AG04449 (cell line): Measurements from ENCODE around the gene ARHGEF25.
A peak's percentile ranks its signal among the peaks of the same experiment; 100 is the strongest.

Source experiments
- CTCF ChIA-PET: fragments of 350-600 bp; formaldehyde crosslinking; extraction: SDS; loops from one replicate; lab custom pipeline; 2021; ENCODE audit warnings: antibody characterized with exemption; lab: Yijun Ruan, JAX
- POLR2A ChIA-PET: fragments of 400-600, 350-600 bp; formaldehyde crosslinking; extraction: SDS; loops from one replicate; lab custom pipeline; 2020; ENCODE audit warnings: antibody characterized with exemption, inconsistent platforms; lab: Yijun Ruan, JAX
- DNase-seq: peaks from one replicate; pipeline ENCODE4 v3.0.0-alpha.2; 2010; ENCODE audit warnings: low read depth, low spot score
- H3K4me3 ChIP-seq: 2 replicates; pipeline ENCODE4 v1.5.1; 2011; ENCODE audit warnings: low read depth, mild to moderate bottlenecking, control low read depth, low read length
- CTCF ChIP-seq: IDR thresholded peaks from one replicate; pipeline ENCODE4 v1.5.1; 2011; ENCODE audit warnings: mild to moderate bottlenecking, moderate library complexity, low read length, control low read depth, inconsistent platforms; ENCODE audit not compliant: insufficient read depth; ENCODE audit errors: missing control alignments

The ARHGEF25 gene

GRCh38 chr12:57600395-57600794 lies 10.8 kb upstream of the ARHGEF25 start:
- H3K4me3 ChIP-seq: no peak overlapping the region
- CTCF ChIA-PET: interaction anchor here (0.6 to 14.9 kb wide), 6 partner anchors 9 to 141 kb away, joined by 3 to 212 read pairs (median 6); no protein-coding TSS in a partner anchor
- POLR2A ChIA-PET: interaction anchor here (0.8 kb wide), 1 partner anchor 9 kb away, joined by 4 read pairs; the partner anchor contains the start of gene PIP4K2C
- DNase-seq: no peak
- TF ChIP-seq CTCF: no peak

GRCh38 chr12:57602544-57602943 lies 8.7 kb upstream of the ARHGEF25 start:
- ChIA-PET CTCF (interaction anchor here (0.9 to 5.0 kb wide), 3 partner anchors 18 to 23 kb away, joined by 3 to 35 read pairs (median 18); no protein-coding TSS in a partner anchor), POLR2A (no interaction called here)
- no peak for TF ChIP-seq CTCF
- H3K4me3 ChIP-seq: no peak overlapping the region
- no peak for DNase-seq

GRCh38 chr12:57603324-57603723 lies 7.9 kb upstream of the ARHGEF25 start:
- no peak overlapping the region for H3K4me3 ChIP-seq
- no peak for TF ChIP-seq CTCF
- POLR2A ChIA-PET: interaction anchor here (0.9 kb wide), 1 partner anchor 23 kb away, joined by 3 read pairs; no protein-coding TSS in a partner anchor
- CTCF ChIA-PET: interaction anchor here (0.9 to 5.0 kb wide), 4 partner anchors 10 to 23 kb away, joined by 3 to 35 read pairs (median 12); no protein-coding TSS in a partner anchor
- no peak for DNase-seq

- ChIA-PET POLR2A (interaction anchor here (0.9 kb wide), 1 partner anchor 23 kb away, joined by 3 read pairs; no protein-coding TSS in a partner anchor), CTCF (interaction anchor here (1.7 to 5.0 kb wide), 4 partner anchors 11 to 29 kb away, joined by 5 to 35 read pairs (median 12); partner anchors contain the start of gene B4GALNT1)
- DNase-seq: no peak
- H3K4me3 ChIP-seq: peak overlapping the region; percentile 71
- no peak for TF ChIP-seq CTCF
Measured at GRCh38 chr12:57603815-57604453, 7.3 kb upstream of the ARHGEF25 start.

- ChIA-PET CTCF (interaction anchor here (1.4 to 5.0 kb wide), 6 partner anchors 9 to 29 kb away, joined by 4 to 35 read pairs (median 6); partner anchors contain the start of gene B4GALNT1), POLR2A (no interaction called here)
- peak within 1 kb of the TSS; percentile 71 for H3K4me3 ChIP-seq
- no peak for TF ChIP-seq CTCF
- no peak for DNase-seq
Measured at GRCh38 chr12:57604454-57604991, 6.7 kb upstream of the ARHGEF25 start, which contains the start of gene DTX3. Gene DTX3, plus strand, starts transcription at chr12:57604824. Its CDS starts 1,694 bp downstream, at chr12:57606518.
